ENCODE measurements around the gene TBL1XR1. TPM values are rescaled to one million over a fixed set of nuclear protein-coding genes. Genes with fewer than 3 reads are reported as not detected.
A peak's percentile ranks its signal among the peaks of the same experiment; 100 is the strongest.
"Not testable (repeated sequence)": the region's sequence is repeated elsewhere in the genome, so short reads cannot be mapped to it uniquely, and the experiment has no call there.

TBL1XR1 gene
- total RNA-seq, 2 donors from 2014 or later: 119 to 162 TPM

GRCh38 chr3:177039490-177040274, 157.6 kb downstream of the TBL1XR1 start:
- H3K27ac Mint-ChIP-seq: peak overlapping the region; percentile 52 to 64
- H3K36me3 Mint-ChIP-seq: peaks cover 30% of the 10 kb centered on the region
- no peaks in the 10 kb centered on the region for H3K27me3 Mint-ChIP-seq
- no peak for ATAC-seq
- no peaks in the 10 kb centered on the region for H3K9me3 Mint-ChIP-seq
- H3K4me3 Mint-ChIP-seq: no peak overlapping the region
- H3K4me1 Mint-ChIP-seq (ENCODE audit: low read depth in 2 of 2): peaks cover 29 to 36% of the 10 kb centered on the region in 2 donors
- no peak for DNase-seq (ENCODE audit: low spot score)

- Mint-ChIP-seq H3K27me3 (no peaks in the 10 kb centered on the region), H3K9me3 (no peaks in the 10 kb centered on the region), H3K27ac (no peak overlapping the region), H3K4me3 (no peak overlapping the region), H3K36me3 (peaks cover 14% of the 10 kb centered on the region), H3K4me1 (ENCODE audit: low read depth in 2 of 2) (peaks cover 21 to 24% of the 10 kb centered on the region in 2 donors)
- DNase-seq (ENCODE audit: low spot score) (no peak), ATAC-seq (no peak)
These were observed 160.0 kb downstream of the TBL1XR1 start for GRCh38 chr3:177037241-177037640.

DNA sequence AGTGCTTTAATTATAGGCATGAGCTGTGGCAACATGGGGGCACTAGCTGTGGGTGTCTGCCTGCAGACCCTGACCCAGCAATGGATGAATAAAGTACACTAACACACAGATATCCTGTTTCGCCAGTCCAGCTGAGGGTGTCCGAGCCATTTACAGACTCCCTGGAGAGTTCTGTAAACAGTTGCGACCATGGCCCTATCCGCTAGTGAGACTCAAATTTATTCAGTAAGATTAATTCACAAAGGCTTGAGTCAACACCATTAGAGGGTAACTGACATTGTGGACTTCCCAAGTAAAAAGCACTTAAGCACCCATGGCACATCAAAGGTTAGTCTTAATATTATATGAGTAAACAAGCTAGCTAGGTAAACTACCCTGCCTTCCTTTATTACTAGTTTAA, 161.6 kb downstream of the TBL1XR1 start:
- H3K27me3 Mint-ChIP-seq: no peaks in the 10 kb centered on the region
- H3K36me3 Mint-ChIP-seq: peaks cover 18% of the 10 kb centered on the region

GRCh38 chr3:177034832-177035475, 162.3 kb downstream of the TBL1XR1 start:
- DNase-seq (ENCODE audit: low spot score) (no peak), ATAC-seq (no peak)
- H3K9me3 Mint-ChIP-seq: no peaks in the 10 kb centered on the region
- H3K4me3 Mint-ChIP-seq: no peak overlapping the region
- H3K27me3 Mint-ChIP-seq: no peaks in the 10 kb centered on the region
- H3K27ac Mint-ChIP-seq: no peak overlapping the region
- H3K36me3 Mint-ChIP-seq: peaks cover 21% of the 10 kb centered on the region
- H3K4me1 Mint-ChIP-seq (ENCODE audit: low read depth in 2 of 2): peaks cover 6 to 7% of the 10 kb centered on the region in 2 donors

More for the DNA sequence above, 161.6 kb downstream of the TBL1XR1 start:
- no peak for DNase-seq (ENCODE audit: low spot score)
- H3K9me3 Mint-ChIP-seq: no peaks in the 10 kb centered on the region
- ATAC-seq: no peak
- H3K27ac Mint-ChIP-seq: no peak overlapping the region
- no peak overlapping the region for H3K4me3 Mint-ChIP-seq
- H3K4me1 Mint-ChIP-seq (ENCODE audit: low read depth in 2 of 2): peaks cover 8 to 12% of the 10 kb centered on the region in 2 donors

GRCh38 chr3:177026505-177027277, 170.6 kb downstream of the TBL1XR1 start:
- Mint-ChIP-seq H3K27ac (no peak overlapping the region), H3K36me3 (peaks cover 11% of the 10 kb centered on the region), H3K27me3 (no peaks in the 10 kb centered on the region), H3K4me3 (no peak overlapping the region), H3K4me1 (ENCODE audit: low read depth in 2 of 2) (peaks cover 0 to 5% of the 10 kb centered on the region in 2 donors), H3K9me3 (no peaks in the 10 kb centered on the region)
- DNase-seq (ENCODE audit: low spot score): no peak
- ATAC-seq: no peak

GRCh38 chr3:177015881-177016280, 181.4 kb downstream of the TBL1XR1 start:
- ATAC-seq (no peak), DNase-seq (ENCODE audit: low spot score) (no peak)
- H3K27ac Mint-ChIP-seq: no peak overlapping the region
- no peaks in the 10 kb centered on the region for H3K27me3 Mint-ChIP-seq
- peaks cover 0 to 3% of the 10 kb centered on the region in 2 donors for H3K4me1 Mint-ChIP-seq (ENCODE audit: low read depth in 2 of 2)
- no peak overlapping the region for H3K4me3 Mint-ChIP-seq
- H3K36me3 Mint-ChIP-seq: peaks cover 7% of the 10 kb centered on the region
- no peaks in the 10 kb centered on the region for H3K9me3 Mint-ChIP-seq

DNA sequence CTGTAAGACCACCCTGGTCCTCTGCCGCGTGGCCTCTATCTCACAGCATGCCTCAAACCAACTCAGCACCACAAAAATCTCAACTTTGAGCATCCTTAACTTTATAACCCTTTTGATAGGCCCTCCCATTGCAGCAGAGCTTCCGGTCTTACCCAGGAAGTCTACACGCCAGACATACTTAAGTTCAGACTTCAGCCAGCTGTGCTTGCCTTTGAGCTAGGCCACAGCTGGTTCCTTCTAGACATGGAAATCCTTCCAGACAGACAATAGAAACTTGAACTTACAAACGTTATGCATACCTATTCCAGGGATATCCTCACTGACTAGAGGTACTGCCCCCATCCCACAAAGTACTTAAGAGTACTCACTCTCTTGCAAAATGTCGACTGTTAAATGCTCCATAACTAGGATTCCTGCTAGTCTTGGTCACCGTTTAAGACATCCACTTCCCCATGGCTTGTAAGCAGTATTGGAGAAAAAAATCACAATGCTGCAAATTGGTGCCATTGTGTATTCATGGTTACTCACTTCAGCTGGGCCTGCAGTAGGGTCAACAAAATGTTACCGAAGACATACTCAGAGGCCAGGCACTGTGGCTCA, 183.5 kb downstream of the TBL1XR1 start:
- H3K9me3 Mint-ChIP-seq: no peaks in the 10 kb centered on the region
- no peak for ATAC-seq

DNA sequence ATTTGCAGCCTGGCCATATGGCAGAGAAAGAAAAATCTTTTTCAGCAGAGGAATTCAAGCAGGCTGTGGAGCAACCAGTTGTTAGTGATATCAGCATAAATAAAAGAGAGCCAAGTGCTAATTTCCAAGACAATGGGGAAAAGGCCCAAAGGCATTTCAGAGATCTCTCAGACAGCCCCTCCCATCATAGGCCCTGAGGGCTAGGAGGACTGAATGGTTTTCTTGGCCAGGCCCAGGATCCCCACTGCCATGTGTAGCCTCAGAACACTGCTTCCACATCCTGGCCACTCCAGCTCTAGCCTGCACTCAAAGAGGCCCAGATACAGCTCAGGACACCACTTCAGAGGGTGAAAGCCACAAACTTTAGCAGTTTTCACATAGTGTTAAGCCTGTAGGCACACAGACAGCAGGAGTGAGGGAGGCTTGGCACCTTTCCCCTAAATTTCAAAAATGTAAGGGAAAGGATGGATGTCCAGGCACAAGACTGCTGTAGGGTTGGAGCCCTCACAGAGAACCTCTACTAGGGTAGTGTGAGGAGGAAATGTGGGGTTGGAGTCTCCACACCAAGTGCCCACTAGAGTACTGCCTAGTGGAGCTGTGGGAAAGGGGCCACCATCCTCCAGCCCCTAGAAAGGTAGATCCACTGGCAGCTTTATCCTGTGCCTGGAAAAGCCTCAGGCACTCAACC, 191.4 kb downstream of the TBL1XR1 start:
- H3K36me3 Mint-ChIP-seq: peaks cover 19% of the 10 kb centered on the region
- H3K27ac Mint-ChIP-seq: no peak overlapping the region
- ATAC-seq (peak in 1 of 2 donors; percentile 50), DNase-seq (ENCODE audit: low spot score) (no peak)
- H3K4me1 Mint-ChIP-seq (ENCODE audit: low read depth in 2 of 2): no peaks in the 10 kb centered on the region
- H3K27me3 Mint-ChIP-seq: no peaks in the 10 kb centered on the region
- peaks cover 11% of the 10 kb centered on the region for H3K9me3 Mint-ChIP-seq
- H3K4me3 Mint-ChIP-seq: no peak overlapping the region

More for the DNA sequence above, 183.5 kb downstream of the TBL1XR1 start:
- H3K36me3 Mint-ChIP-seq: peaks cover 3% of the 10 kb centered on the region
- DNase-seq (ENCODE audit: low spot score): no peak
- no peaks in the 10 kb centered on the region for H3K27me3 Mint-ChIP-seq
- no peaks in the 10 kb centered on the region for H3K4me1 Mint-ChIP-seq (ENCODE audit: low read depth in 2 of 2)
- no peak overlapping the region for H3K4me3 Mint-ChIP-seq
- H3K27ac Mint-ChIP-seq: no peak overlapping the region

GRCh38 chr3:177000159-177000558, 197.1 kb downstream of the TBL1XR1 start:
- H3K27me3 Mint-ChIP-seq; H3K36me3 Mint-ChIP-seq; H3K4me1 Mint-ChIP-seq (ENCODE audit: low read depth in 2 of 2); DNase-seq (ENCODE audit: low spot score); H3K27ac Mint-ChIP-seq; H3K9me3 Mint-ChIP-seq; H3K4me3 Mint-ChIP-seq; ATAC-seq: not testable (repeated sequence)

DNA sequence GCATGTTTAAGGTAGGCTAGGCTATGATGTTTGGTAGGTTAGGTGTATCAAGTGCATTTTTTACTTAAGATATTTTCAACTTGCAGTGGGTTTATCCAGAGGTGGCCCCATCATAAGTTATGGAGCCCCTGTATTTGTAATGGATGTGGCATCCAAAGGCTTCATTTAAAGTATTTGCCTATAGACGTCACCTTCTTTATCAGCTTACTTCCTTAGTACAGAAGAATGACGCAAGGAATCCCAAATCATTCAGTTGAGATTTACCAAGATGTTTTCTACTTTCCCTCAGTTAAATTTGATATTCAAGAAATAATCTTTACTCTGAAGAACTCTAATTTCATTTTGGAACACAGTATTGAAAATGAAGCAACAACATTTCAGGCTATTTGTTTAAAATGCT, 201.3 kb downstream of the TBL1XR1 start:
- peaks cover 4 to 5% of the 10 kb centered on the region in 2 donors for H3K27me3 Mint-ChIP-seq
- H3K36me3 Mint-ChIP-seq: no peaks in the 10 kb centered on the region
- H3K27ac Mint-ChIP-seq: no peak overlapping the region
- no peak overlapping the region for H3K4me3 Mint-ChIP-seq
- H3K4me1 Mint-ChIP-seq (ENCODE audit: low read depth in 2 of 2): no peaks in the 10 kb centered on the region
- peaks cover 9% of the 10 kb centered on the region for H3K9me3 Mint-ChIP-seq
- ATAC-seq (no peak), DNase-seq (ENCODE audit: low spot score) (no peak)

DNA sequence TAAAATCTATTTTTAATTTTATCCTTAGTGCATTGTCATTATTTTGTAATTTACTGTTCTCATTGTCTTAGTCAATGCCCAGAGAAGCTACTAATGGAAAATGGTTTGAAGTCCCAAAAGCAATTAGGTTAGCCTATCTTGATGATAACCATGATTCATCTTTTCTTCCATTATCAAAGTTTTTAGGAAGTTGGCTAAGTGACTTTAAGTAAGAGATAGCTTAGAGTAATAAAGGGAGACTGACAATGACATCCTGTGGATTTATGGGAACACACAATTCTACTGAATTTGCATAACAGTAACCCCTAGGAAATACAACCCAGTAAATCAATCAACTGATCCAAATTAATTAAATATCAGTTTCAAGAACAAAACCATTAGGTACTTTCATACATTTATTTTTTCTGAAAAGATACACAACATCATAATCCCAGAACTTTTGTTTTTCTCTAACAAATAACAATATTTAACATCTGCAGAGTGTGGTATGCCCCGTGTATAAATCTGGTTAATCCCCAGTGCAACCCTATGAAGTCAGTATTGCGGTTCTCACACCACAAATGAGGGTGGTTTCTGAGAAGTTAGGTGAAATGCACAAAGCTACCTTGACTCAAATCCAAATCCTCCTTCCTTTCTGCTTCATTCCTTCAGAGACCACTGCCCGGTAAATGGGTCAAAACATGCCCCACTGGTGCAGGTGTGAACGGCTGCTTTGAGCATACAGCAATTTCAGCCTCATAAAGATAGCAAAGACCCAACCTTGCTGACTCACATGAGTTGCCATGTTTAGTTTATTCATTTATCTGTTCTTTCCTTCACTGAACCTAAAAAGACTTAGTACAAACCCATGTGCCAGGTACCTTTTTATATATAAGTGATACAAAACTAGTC, 202.1 kb downstream of the TBL1XR1 start:
- no peaks in the 10 kb centered on the region for H3K36me3 Mint-ChIP-seq
- H3K27me3 Mint-ChIP-seq: peaks cover 4 to 5% of the 10 kb centered on the region in 2 donors
- no peak overlapping the region for H3K4me3 Mint-ChIP-seq
- ATAC-seq (peak in 1 of 2 donors; percentile 63), DNase-seq (ENCODE audit: low spot score) (no peak)
- no peaks in the 10 kb centered on the region for H3K4me1 Mint-ChIP-seq (ENCODE audit: low read depth in 2 of 2)
- H3K27ac Mint-ChIP-seq: no peak overlapping the region
- peaks cover 3% of the 10 kb centered on the region for H3K9me3 Mint-ChIP-seq

GRCh38 chr3:176994393-176994792, 202.9 kb downstream of the TBL1XR1 start:
- Mint-ChIP-seq H3K4me3 (no peak overlapping the region), H3K9me3 (peaks cover 2% of the 10 kb centered on the region), H3K36me3 (no peaks in the 10 kb centered on the region), H3K4me1 (ENCODE audit: low read depth in 2 of 2) (no peaks in the 10 kb centered on the region), H3K27ac (no peak overlapping the region), H3K27me3 (peaks cover 4 to 5% of the 10 kb centered on the region in 2 donors)
- ATAC-seq (no peak), DNase-seq (ENCODE audit: low spot score) (no peak)

All from natural killer cell treated with Interleukin-12 subunit alpha and Interleukin-12 subunit beta and Interleukin-15 and Interleukin-18, amount 100 ng/mL, for 72 hours (primary cell).